K562 (cell line): ENCODE measurements around the gene TBXAS1. TPM values are rescaled to one million over a fixed set of nuclear protein-coding genes. Genes with fewer than 3 reads are reported as not detected.
A peak's percentile ranks its signal among the peaks of the same experiment; 100 is the strongest.

Experiments used
- CHD4 ChIP-seq: fragments of 200-600 bp; sonication (generic); IDR thresholded peaks from 3 replicates; pipeline ENCODE4 v1.6.1; 2012; ENCODE audit warnings: low read depth, mild to moderate bottlenecking, mixed read lengths, low read length, inconsistent platforms; ENCODE audit not compliant: insufficient read depth, insufficient replicate concordance, poor library complexity, severe bottlenecking
- GTF2E2 ChIP-seq: fragments of 200-800 bp; sonication (Bioruptor generic); IDR thresholded peaks from 2 replicates; pipeline ENCODE4 v1.6.1; 2016; ENCODE audit warnings: missing genetic modification characterization, missing compliant biosample characterization
- HNRNPK ChIP-seq: fragments of 200-400 bp; formaldehyde crosslinking; IDR thresholded peaks from one replicate; pipeline ENCODE4 v1.6.1; 2018; ENCODE audit warnings: mild to moderate bottlenecking, low read depth, low read length; ENCODE audit not compliant: poor library complexity, severe bottlenecking
- HSF4 ChIP-seq: fragments of 250-450 bp; sonication (Bioruptor Pico); IDR thresholded peaks from 2 replicates; pipeline ENCODE4 v2.1.2; 2022; ENCODE audit warnings: mild to moderate bottlenecking, moderate library complexity, borderline replicate concordance
- KDM2B ChIP-seq: fragments of 250-450 bp; sonication (Bioruptor Pico); IDR thresholded peaks from 2 replicates; pipeline ENCODE4 v1.8.0; 2021; ENCODE audit warnings: mild to moderate bottlenecking, moderate library complexity
- KLF6 ChIP-seq: fragments of 250-450 bp; sonication (Bioruptor Pico); IDR thresholded peaks from 2 replicates; pipeline ENCODE4 v1.4.0; 2020; ENCODE audit warnings: mild to moderate bottlenecking, moderate library complexity, borderline replicate concordance
- MEIS2 ChIP-seq: fragments of 450-650 bp; IDR thresholded peaks from 2 replicates; pipeline ENCODE4 v1.6.1; 2014; ENCODE audit warnings: mild to moderate bottlenecking; ENCODE audit not compliant: partially characterized antibody
- NFE2 ChIP-seq: IDR thresholded peaks from 2 replicates; pipeline ENCODE4 v1.6.1; 2014; ENCODE audit warnings: antibody characterized with exemption, low read depth
- PRMT5 ChIP-seq: sonication (generic); formaldehyde crosslinking; IDR thresholded peaks from 2 replicates; pipeline ENCODE4 v1.5.0; 2020; ENCODE audit warnings: missing genetic modification reagents
- PTBP1 ChIP-seq: fragments of 200-400 bp; formaldehyde crosslinking; IDR thresholded peaks from 2 replicates; pipeline ENCODE4 v1.6.1; 2017; ENCODE audit warnings: low read depth, low read length
- YY1 ChIP-seq, 3 experiments: IDR thresholded peaks; 2 replicates each; pipeline ENCODE4 v1.6.1; 2011; ENCODE audit warnings: low read length in 2 of 3, mild to moderate bottlenecking in 2 of 3, moderate library complexity in 2 of 3, borderline replicate concordance in 1 of 3, control low read depth in 1 of 3, low read depth in 1 of 3; ENCODE audit not compliant: insufficient read depth in 3 of 3, insufficient replicate concordance in 2 of 3, control insufficient read depth in 1 of 3, insufficient read length in 1 of 3; ENCODE audit errors: extremely low read depth in 1 of 3
- polyA plus RNA-seq, 8 experiments: library from polyadenylated mRNA; depleted of rRNA in 4 of 8; stranded (reverse) in 5 of 8; unstranded in 3 of 8; fragments of >200 nt; fragmentation: Nextera tagmentation in 2 of 8; fragmentation: Illumina TruSeq in 1 of 8; extraction: Ambion mirVana in 2 of 8; extraction: Trizol in 1 of 8; gene quantifications; 2 replicates each; pipeline versions ENCODE4 v1.2.1 to v1.2.3, GENCODE V29; 2011 to 2014; ENCODE audit warnings: inconsistent platforms in 1 of 8, missing spikeins in 1 of 8
- total RNA-seq, 7 experiments: library from RNA; depleted of rRNA in 6 of 7; stranded (reverse); fragments of >200 nt in 6 of 7; fragmentation: Illumina TruSeq in 2 of 7; extraction: Trizol in 2 of 7; gene quantifications; 2 replicates each; pipeline versions ENCODE4 v1.2.1 to v1.2.3, GENCODE V29; 2011 to 2021; ENCODE audit warnings: low replicate concordance in 1 of 7
- TF ChIP-seq, protein P1 (sequence below), 2 experiments: fragments of 450-650 bp; formaldehyde crosslinking in 1 of 2; IDR thresholded peaks; 2 replicates each; pipeline versions ENCODE4 v1.4.0 to v1.6.1; 2014 to 2020; ENCODE audit warnings: mild to moderate bottlenecking in 2 of 2, borderline replicate concordance in 1 of 2, low read depth in 1 of 2
- TF ChIP-seq, protein P2 (sequence below): fragments of 450-650 bp; IDR thresholded peaks from 2 replicates; pipeline ENCODE4 v1.7.0; 2016; ENCODE audit warnings: borderline replicate concordance
- TF ChIP-seq, protein P3 (sequence below), 2 experiments: fragments of 250-450 bp in 1 of 2; fragments of 450-650 bp in 1 of 2; sonication (Bioruptor Pico) in 1 of 2; IDR thresholded peaks; 2 replicates each; pipeline versions ENCODE4 v1.6.1 to v1.8.0; 2016 to 2021; ENCODE audit warnings: mild to moderate bottlenecking in 2 of 2, moderate library complexity in 2 of 2, missing compliant biosample characterization in 1 of 2, missing genetic modification characterization in 1 of 2

Gene TBXAS1
- total and polyA plus RNA-seq, 9 of the 15 experiments (the other 6 are each of a cell fraction or from before 2014, with no cell fraction given), result 1.1 to 8.3 (median 1.9) TPM

DNA sequence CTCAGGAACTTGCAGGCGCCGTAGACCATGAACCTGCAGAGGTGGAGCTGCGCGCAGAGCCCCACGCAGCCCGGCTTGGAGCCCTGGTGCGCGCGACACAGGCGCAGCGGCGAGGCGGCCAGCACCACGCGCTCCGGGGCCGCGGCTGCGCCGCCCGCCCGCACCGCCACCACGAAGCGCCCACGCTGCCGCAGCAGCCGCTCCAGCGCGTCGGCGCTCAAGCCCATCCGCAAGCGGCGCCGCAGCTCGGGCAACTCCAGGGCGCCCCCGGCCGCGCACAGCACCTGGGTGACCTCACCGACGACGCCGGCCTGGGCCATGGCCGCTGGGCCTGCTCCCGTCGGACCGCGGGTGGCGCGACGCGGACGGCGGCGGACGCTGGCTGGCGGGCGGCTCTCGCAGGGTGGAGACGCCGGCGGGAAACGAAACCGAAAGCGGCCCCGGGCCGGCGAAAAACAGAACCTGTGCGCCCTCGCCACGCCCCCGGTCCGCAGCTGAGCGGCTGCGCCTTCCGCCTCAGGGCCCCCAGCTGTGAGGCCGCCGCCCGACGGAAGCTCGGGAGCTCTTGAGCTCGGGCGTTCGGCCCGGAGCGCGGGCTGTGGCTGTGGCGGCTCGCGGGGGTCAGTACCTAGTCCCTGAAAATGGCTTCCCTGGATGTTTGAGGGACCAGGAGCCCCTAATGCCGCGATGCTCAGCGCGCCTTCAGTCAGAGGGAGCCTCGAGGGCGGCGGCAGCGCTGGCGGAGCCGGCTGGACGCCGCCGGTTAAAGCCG, 233.7 kb downstream of the TBXAS1 start, which contains the start of gene PARP12 (continued):
- TF ChIP-seq, protein P1, sequence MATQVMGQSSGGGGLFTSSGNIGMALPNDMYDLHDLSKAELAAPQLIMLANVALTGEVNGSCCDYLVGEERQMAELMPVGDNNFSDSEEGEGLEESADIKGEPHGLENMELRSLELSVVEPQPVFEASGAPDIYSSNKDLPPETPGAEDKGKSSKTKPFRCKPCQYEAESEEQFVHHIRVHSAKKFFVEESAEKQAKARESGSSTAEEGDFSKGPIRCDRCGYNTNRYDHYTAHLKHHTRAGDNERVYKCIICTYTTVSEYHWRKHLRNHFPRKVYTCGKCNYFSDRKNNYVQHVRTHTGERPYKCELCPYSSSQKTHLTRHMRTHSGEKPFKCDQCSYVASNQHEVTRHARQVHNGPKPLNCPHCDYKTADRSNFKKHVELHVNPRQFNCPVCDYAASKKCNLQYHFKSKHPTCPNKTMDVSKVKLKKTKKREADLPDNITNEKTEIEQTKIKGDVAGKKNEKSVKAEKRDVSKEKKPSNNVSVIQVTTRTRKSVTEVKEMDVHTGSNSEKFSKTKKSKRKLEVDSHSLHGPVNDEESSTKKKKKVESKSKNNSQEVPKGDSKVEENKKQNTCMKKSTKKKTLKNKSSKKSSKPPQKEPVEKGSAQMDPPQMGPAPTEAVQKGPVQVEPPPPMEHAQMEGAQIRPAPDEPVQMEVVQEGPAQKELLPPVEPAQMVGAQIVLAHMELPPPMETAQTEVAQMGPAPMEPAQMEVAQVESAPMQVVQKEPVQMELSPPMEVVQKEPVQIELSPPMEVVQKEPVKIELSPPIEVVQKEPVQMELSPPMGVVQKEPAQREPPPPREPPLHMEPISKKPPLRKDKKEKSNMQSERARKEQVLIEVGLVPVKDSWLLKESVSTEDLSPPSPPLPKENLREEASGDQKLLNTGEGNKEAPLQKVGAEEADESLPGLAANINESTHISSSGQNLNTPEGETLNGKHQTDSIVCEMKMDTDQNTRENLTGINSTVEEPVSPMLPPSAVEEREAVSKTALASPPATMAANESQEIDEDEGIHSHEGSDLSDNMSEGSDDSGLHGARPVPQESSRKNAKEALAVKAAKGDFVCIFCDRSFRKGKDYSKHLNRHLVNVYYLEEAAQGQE (IDR thresholded peaks at IDR 0.05; ENCODE audit: borderline replicate concordance), result peak; percentile 97
- TF ChIP-seq, protein P1 (CRISPR knock-in tag; IDR thresholded peaks at IDR 0.05; ENCODE audit: low read depth), result 0 out of 2 replicates have a peak, but pooled peaks have one; percentile 35
- TF ChIP-seq MEIS2 (no peak), KLF6 (peak; percentile 49; the same call in 1 of the 2 replicates), PRMT5 (CRISPR knock-in tag) (no peak), KDM2B (peak; percentile 44), HNRNPK (peak; percentile 99), HSF4 (CRISPR knock-in tag) (0 out of 2 replicates have a peak, but pooled peaks have one; percentile 21), NFE2 (no peak), CHD4 (no peak), GTF2E2 (tag) (no peak), YY1 (IDR thresholded peaks at IDR 0.05; ENCODE audit: borderline replicate concordance in 1 of 3, control insufficient read depth in 1 of 3, extremely low read depth in 1 of 3, insufficient read depth in 3 of 3, insufficient read length in 1 of 3, insufficient replicate concordance in 2 of 3, low read depth in 1 of 3, low read length in 2 of 3) (peak in 2 of 3 experiments; percentile 73 to 86), PTBP1 (0 out of 2 replicates have a peak, but pooled peaks have one; percentile 52)
- TF ChIP-seq, protein P2, sequence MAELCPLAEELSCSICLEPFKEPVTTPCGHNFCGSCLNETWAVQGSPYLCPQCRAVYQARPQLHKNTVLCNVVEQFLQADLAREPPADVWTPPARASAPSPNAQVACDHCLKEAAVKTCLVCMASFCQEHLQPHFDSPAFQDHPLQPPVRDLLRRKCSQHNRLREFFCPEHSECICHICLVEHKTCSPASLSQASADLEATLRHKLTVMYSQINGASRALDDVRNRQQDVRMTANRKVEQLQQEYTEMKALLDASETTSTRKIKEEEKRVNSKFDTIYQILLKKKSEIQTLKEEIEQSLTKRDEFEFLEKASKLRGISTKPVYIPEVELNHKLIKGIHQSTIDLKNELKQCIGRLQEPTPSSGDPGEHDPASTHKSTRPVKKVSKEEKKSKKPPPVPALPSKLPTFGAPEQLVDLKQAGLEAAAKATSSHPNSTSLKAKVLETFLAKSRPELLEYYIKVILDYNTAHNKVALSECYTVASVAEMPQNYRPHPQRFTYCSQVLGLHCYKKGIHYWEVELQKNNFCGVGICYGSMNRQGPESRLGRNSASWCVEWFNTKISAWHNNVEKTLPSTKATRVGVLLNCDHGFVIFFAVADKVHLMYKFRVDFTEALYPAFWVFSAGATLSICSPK, result no peak
- TF ChIP-seq, protein P3, sequence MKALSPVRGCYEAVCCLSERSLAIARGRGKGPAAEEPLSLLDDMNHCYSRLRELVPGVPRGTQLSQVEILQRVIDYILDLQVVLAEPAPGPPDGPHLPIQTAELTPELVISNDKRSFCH (CRISPR knock-in tag; IDR thresholded peaks at IDR 0.05), result no peak
- TF ChIP-seq, protein P3 (tag; IDR thresholded peaks at IDR 0.05), result peak; percentile 95
